HEK293 (cell line): ENCODE measurements around the gene ARHGAP8.

Experiments used
- CTCF ChIA-PET: fragments of 350-600 bp; formaldehyde crosslinking; extraction: SDS; loops from one replicate; lab custom pipeline; 2021; ENCODE audit warnings: antibody characterized with exemption; lab: Yijun Ruan, JAX
- POLR2A ChIA-PET: fragments of 300-600 bp; formaldehyde crosslinking; extraction: SDS; loops from one replicate; lab custom pipeline; 2020; ENCODE audit warnings: antibody characterized with exemption, inconsistent platforms; lab: Yijun Ruan, JAX
- H3K27ac ChIP-seq: fragments of 200-500 bp; sonication (Bioruptor generic); 2 replicates; pipeline ENCODE4 v1.5.1; 2014; ENCODE audit warnings: low read depth, low read length, control low read depth, inconsistent platforms; ENCODE audit errors: extremely low read depth
- H3K36me3 ChIP-seq, 2 experiments: fragments of 200-500 bp in 1 of 2; sonication (Bioruptor generic) in 1 of 2; 1 replicate in 1 of 2; 2 replicates in 1 of 2; pipeline ENCODE4 v1.5.1; 2014 to 2017; ENCODE audit warnings: inconsistent platforms in 2 of 2, low read length in 2 of 2; ENCODE audit not compliant: control insufficient read depth in 2 of 2, insufficient read depth in 1 of 2
- H3K4me1 ChIP-seq: fragments of 200-500 bp; sonication (Bioruptor generic); 2 replicates; pipeline ENCODE4 v1.5.1; 2014; ENCODE audit warnings: mild to moderate bottlenecking, low read length, inconsistent platforms; ENCODE audit not compliant: control insufficient read depth, insufficient read depth
- H3K4me3 ChIP-seq: 2 replicates; pipeline ENCODE4 v1.5.1; 2011; ENCODE audit warnings: low read depth, mild to moderate bottlenecking, control low read depth, low read length, moderate library complexity
- H3K9me3 ChIP-seq: fragments of 200-500 bp; sonication (Bioruptor generic); 2 replicates; pipeline ENCODE4 v1.5.1; 2014; ENCODE audit warnings: low read depth, low read length, inconsistent platforms; ENCODE audit not compliant: control insufficient read depth, insufficient read depth
- GLIS1 ChIP-seq: fragments of 450-650 bp; formaldehyde crosslinking; IDR thresholded peaks from 2 replicates; pipeline ENCODE4 v1.5.1; 2016; ENCODE audit warnings: missing biosample characterization, missing genetic modification characterization
- KLF1 ChIP-seq: fragments of 450-650 bp; formaldehyde crosslinking; IDR thresholded peaks from 2 replicates; pipeline ENCODE4 v1.5.1; 2016; ENCODE audit warnings: missing biosample characterization, missing genetic modification characterization
- MYNN ChIP-seq: fragments of 450-650 bp; formaldehyde crosslinking; IDR thresholded peaks from 2 replicates; pipeline ENCODE4 v1.5.1; 2016; ENCODE audit warnings: missing biosample characterization, missing genetic modification characterization, borderline replicate concordance
- SP3 ChIP-seq: fragments of 450-650 bp; formaldehyde crosslinking; IDR thresholded peaks from 2 replicates; pipeline ENCODE4 v1.5.1; 2016; ENCODE audit warnings: missing biosample characterization, missing genetic modification characterization
- YY2 ChIP-seq: fragments of 450-650 bp; formaldehyde crosslinking; IDR thresholded peaks from 2 replicates; pipeline ENCODE4 v1.5.1; 2016; ENCODE audit warnings: missing biosample characterization, missing genetic modification characterization
- ZBTB21 ChIP-seq: fragments of 450-650 bp; formaldehyde crosslinking; IDR thresholded peaks from 2 replicates; pipeline ENCODE4 v1.5.1; 2017; ENCODE audit warnings: missing biosample characterization, missing genetic modification characterization
- ZNF112 ChIP-seq: fragments of 450-650 bp; formaldehyde crosslinking; IDR thresholded peaks from 2 replicates; pipeline ENCODE4 v1.5.0; 2017; ENCODE audit warnings: missing biosample characterization, missing genetic modification characterization
- ZNF16 ChIP-seq: fragments of 450-650 bp; formaldehyde crosslinking; IDR thresholded peaks from 2 replicates; pipeline ENCODE4 v1.5.1; 2016; ENCODE audit warnings: low read depth, missing biosample characterization, missing genetic modification characterization
- ZNF174 ChIP-seq: fragments of 450-650 bp; formaldehyde crosslinking; IDR thresholded peaks from 2 replicates; pipeline ENCODE4 v1.5.0; 2017; ENCODE audit warnings: missing biosample characterization, mild to moderate bottlenecking, missing genetic modification characterization
- ZNF19 ChIP-seq: fragments of 450-650 bp; formaldehyde crosslinking; IDR thresholded peaks from 2 replicates; pipeline ENCODE4; 2016; ENCODE audit warnings: missing biosample characterization, missing genetic modification characterization, low read depth
- ZNF549 ChIP-seq: fragments of 450-650 bp; IDR thresholded peaks from 2 replicates; pipeline ENCODE4 v1.5.1; 2018; ENCODE audit warnings: missing biosample characterization, missing genetic modification characterization, mild to moderate bottlenecking, inconsistent platforms, moderate library complexity
- ZNF558 ChIP-seq: fragments of 450-650 bp; formaldehyde crosslinking; IDR thresholded peaks from 2 replicates; pipeline ENCODE4 v1.5.1; 2016; ENCODE audit warnings: missing biosample characterization, missing genetic modification characterization
- ZNF600 ChIP-seq: fragments of 450-650 bp; formaldehyde crosslinking; IDR thresholded peaks from 2 replicates; pipeline ENCODE4 v1.5.1; 2016; ENCODE audit warnings: missing biosample characterization, missing genetic modification characterization
- ZNF623 ChIP-seq: fragments of 450-650 bp; formaldehyde crosslinking; IDR thresholded peaks from 2 replicates; pipeline ENCODE4 v1.5.1; 2016; ENCODE audit warnings: missing biosample characterization, missing genetic modification characterization
- ZNF658 ChIP-seq: fragments of 450-650 bp; formaldehyde crosslinking; IDR thresholded peaks from 2 replicates; pipeline ENCODE4; 2016; ENCODE audit warnings: missing biosample characterization, missing genetic modification characterization
- TF ChIP-seq, protein P1 (sequence below): fragments of 450-650 bp; formaldehyde crosslinking; conservative IDR thresholded peaks from 2 replicates; pipeline ENCODE4 v1.5.1; 2016; ENCODE audit warnings: low read depth, missing biosample characterization, missing genetic modification characterization
- TF ChIP-seq, protein P2 (sequence below): IDR thresholded peaks from 2 replicates; pipeline ENCODE4 v1.6.1; 2011; ENCODE audit warnings: mild to moderate bottlenecking, low read depth, low read length, borderline replicate concordance
- TF ChIP-seq, protein P3 (sequence below): fragments of 450-650 bp; formaldehyde crosslinking; IDR thresholded peaks from 2 replicates; pipeline ENCODE4 v1.5.1; 2016; ENCODE audit warnings: missing biosample characterization, missing genetic modification characterization
- TF ChIP-seq, protein P4 (sequence below): fragments of 450-650 bp; formaldehyde crosslinking; IDR thresholded peaks from 2 replicates; pipeline ENCODE4 v1.5.1; 2016; ENCODE audit warnings: missing biosample characterization, missing genetic modification characterization
- TF ChIP-seq, protein P5 (sequence below): fragments of 450-650 bp; formaldehyde crosslinking; IDR thresholded peaks from 2 replicates; pipeline ENCODE4 v1.5.1; 2017; ENCODE audit warnings: missing biosample characterization, missing genetic modification characterization

Gene ARHGAP8

DNA sequence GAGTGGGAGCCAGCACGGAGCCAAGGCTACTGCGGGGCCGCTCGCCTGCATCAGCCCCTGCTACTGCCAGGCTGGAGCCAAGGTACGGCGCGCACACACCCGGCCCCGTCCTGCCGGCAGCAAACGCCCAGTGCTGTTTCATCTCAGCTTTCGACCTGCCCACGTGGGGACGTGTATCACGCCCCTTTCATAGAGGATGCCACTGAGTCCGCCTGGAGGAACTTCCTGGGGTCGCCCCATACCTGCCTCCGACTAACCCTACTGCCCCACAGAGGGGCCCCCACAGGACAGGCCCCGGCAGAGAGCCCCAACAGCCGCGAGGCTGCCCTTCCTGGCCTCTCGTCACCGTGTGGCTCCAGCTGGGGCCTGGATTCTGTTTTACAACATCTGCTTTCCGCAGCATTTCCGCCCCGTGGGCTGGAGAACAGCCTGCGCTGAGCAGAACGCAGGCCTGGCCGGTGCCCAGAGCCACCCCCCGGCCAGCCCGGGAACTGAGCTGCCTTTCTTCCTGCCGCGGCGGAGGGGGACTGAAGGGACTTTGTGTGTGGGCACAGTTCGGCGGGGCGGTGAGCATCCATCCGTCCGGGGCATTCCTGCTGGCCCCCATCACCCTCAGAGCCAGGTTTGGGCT lies 22.9 kb upstream of the ARHGAP8 start:
- H3K27ac ChIP-seq: no peak overlapping the region
- no peaks in the 10 kb centered on the region for H3K9me3 ChIP-seq
- POLR2A ChIA-PET: interaction anchor here (1.3 kb wide), 1 partner anchor 11 kb away, joined by 4 read pairs; no protein-coding TSS in a partner anchor
- TF ChIP-seq YY2 (tag by site-specific recombination) (no peak), KLF1 (tag by site-specific recombination) (no peak), ZNF112 (tag by site-specific recombination) (no peak), ZNF658 (tag by site-specific recombination) (no peak), ZNF600 (no peak), SP3 (tag by site-specific recombination) (no peak), ZNF19 (tag by site-specific recombination) (no peak), ZBTB21 (no peak), ZNF174 (tag by site-specific recombination) (no peak), GLIS1 (tag by site-specific recombination) (no peak), ZNF16 (tag by site-specific recombination) (no peak), ZNF623 (tag by site-specific recombination) (no peak), MYNN (tag by site-specific recombination) (no peak), ZNF549 (tag by site-specific recombination) (no peak), ZNF558 (tag by site-specific recombination) (no peak)
- TF ChIP-seq, protein P1, sequence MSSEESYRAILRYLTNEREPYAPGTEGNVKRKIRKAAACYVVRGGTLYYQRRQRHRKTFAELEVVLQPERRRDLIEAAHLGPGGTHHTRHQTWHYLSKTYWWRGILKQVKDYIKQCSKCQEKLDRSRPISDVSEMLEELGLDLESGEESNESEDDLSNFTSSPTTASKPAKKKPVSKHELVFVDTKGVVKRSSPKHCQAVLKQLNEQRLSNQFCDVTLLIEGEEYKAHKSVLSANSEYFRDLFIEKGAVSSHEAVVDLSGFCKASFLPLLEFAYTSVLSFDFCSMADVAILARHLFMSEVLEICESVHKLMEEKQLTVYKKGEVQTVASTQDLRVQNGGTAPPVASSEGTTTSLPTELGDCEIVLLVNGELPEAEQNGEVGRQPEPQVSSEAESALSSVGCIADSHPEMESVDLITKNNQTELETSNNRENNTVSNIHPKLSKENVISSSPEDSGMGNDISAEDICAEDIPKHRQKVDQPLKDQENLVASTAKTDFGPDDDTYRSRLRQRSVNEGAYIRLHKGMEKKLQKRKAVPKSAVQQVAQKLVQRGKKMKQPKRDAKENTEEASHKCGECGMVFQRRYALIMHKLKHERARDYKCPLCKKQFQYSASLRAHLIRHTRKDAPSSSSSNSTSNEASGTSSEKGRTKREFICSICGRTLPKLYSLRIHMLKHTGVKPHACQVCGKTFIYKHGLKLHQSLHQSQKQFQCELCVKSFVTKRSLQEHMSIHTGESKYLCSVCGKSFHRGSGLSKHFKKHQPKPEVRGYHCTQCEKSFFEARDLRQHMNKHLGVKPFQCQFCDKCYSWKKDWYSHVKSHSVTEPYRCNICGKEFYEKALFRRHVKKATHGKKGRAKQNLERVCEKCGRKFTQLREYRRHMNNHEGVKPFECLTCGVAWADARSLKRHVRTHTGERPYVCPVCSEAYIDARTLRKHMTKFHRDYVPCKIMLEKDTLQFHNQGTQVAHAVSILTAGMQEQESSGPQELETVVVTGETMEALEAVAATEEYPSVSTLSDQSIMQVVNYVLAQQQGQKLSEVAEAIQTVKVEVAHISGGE (tag by site-specific recombination): no peak
- TF ChIP-seq, protein P2, sequence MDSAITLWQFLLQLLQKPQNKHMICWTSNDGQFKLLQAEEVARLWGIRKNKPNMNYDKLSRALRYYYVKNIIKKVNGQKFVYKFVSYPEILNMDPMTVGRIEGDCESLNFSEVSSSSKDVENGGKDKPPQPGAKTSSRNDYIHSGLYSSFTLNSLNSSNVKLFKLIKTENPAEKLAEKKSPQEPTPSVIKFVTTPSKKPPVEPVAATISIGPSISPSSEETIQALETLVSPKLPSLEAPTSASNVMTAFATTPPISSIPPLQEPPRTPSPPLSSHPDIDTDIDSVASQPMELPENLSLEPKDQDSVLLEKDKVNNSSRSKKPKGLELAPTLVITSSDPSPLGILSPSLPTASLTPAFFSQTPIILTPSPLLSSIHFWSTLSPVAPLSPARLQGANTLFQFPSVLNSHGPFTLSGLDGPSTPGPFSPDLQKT: no peak
- TF ChIP-seq, protein P3, sequence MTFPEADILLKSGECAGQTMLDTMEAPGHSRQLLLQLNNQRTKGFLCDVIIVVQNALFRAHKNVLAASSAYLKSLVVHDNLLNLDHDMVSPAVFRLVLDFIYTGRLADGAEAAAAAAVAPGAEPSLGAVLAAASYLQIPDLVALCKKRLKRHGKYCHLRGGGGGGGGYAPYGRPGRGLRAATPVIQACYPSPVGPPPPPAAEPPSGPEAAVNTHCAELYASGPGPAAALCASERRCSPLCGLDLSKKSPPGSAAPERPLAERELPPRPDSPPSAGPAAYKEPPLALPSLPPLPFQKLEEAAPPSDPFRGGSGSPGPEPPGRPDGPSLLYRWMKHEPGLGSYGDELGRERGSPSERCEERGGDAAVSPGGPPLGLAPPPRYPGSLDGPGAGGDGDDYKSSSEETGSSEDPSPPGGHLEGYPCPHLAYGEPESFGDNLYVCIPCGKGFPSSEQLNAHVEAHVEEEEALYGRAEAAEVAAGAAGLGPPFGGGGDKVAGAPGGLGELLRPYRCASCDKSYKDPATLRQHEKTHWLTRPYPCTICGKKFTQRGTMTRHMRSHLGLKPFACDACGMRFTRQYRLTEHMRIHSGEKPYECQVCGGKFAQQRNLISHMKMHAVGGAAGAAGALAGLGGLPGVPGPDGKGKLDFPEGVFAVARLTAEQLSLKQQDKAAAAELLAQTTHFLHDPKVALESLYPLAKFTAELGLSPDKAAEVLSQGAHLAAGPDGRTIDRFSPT (tag by site-specific recombination): no peak
- TF ChIP-seq, protein P4, sequence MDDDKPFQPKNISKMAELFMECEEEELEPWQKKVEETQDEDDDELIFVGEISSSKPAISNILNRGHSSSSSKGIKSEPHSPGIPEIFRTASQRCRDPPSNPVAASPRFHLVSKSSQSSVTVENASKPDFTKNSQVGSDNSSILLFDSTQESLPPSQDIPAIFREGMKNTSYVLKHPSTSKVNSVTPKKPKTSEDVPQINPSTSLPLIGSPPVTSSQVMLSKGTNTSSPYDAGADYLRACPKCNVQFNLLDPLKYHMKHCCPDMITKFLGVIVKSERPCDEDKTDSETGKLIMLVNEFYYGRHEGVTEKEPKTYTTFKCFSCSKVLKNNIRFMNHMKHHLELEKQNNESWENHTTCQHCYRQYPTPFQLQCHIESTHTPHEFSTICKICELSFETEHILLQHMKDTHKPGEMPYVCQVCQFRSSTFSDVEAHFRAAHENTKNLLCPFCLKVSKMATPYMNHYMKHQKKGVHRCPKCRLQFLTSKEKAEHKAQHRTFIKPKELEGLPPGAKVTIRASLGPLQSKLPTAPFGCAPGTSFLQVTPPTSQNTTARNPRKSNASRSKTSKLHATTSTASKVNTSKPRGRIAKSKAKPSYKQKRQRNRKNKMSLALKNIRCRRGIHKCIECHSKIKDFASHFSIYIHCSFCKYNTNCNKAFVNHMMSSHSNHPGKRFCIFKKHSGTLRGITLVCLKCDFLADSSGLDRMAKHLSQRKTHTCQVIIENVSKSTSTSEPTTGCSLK (tag by site-specific recombination): no peak
- TF ChIP-seq, protein P5, sequence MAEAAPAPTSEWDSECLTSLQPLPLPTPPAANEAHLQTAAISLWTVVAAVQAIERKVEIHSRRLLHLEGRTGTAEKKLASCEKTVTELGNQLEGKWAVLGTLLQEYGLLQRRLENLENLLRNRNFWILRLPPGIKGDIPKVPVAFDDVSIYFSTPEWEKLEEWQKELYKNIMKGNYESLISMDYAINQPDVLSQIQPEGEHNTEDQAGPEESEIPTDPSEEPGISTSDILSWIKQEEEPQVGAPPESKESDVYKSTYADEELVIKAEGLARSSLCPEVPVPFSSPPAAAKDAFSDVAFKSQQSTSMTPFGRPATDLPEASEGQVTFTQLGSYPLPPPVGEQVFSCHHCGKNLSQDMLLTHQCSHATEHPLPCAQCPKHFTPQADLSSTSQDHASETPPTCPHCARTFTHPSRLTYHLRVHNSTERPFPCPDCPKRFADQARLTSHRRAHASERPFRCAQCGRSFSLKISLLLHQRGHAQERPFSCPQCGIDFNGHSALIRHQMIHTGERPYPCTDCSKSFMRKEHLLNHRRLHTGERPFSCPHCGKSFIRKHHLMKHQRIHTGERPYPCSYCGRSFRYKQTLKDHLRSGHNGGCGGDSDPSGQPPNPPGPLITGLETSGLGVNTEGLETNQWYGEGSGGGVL (tag by site-specific recombination): no peak
- TF ChIP-seq, all 188 proteins: peak for 0
- CTCF ChIA-PET: no interaction called here
- Histone ChIP-seq H3K4me1 (no peaks in the 10 kb centered on the region), H3K4me3 (no peak overlapping the region), H3K36me3 (peaks cover 0 to 24% of the 10 kb centered on the region in 2 experiments; a peak in 1 of 3 replicates)
